GM21390 (cell line): ENCODE results near the gene SLC12A7.

Source experiments
- ATAC-seq: cut with Tn5 transposase; IDR thresholded peaks from one replicate; pipeline ENCODE4 v1.9.1; 2021; ENCODE audit not compliant: unreplicated experiment

The SLC12A7 gene

GRCh38 chr5:1112596-1113331, 901 bp upstream of the SLC12A7 start:
- no peak for ATAC-seq

GRCh38 chr5:1111241-1111726, 579 bp downstream of the SLC12A7 start:
- ATAC-seq: peak; percentile 29

- ATAC-seq: no peak
These were observed 1.3 kb downstream of the SLC12A7 start for GRCh38 chr5:1110307-1111240.

- ATAC-seq: no peak
These were observed 2.1 kb downstream of the SLC12A7 start for GRCh38 chr5:1109542-1110306.

- no peak for ATAC-seq
These were observed 3.0 kb downstream of the SLC12A7 start for GRCh38 chr5:1108865-1109174.

GRCh38 chr5:1108023-1108864, 3.6 kb downstream of the SLC12A7 start:
- no peak for ATAC-seq

- no peak for ATAC-seq
These were observed 4.5 kb downstream of the SLC12A7 start for GRCh38 chr5:1107167-1108022.

GRCh38 chr5:1106385-1107166, 5.3 kb downstream of the SLC12A7 start:
- ATAC-seq: no peak

- ATAC-seq: no peak
These were observed 6.3 kb downstream of the SLC12A7 start for GRCh38 chr5:1105350-1106265.

- ATAC-seq: no peak
These were observed 7.4 kb downstream of the SLC12A7 start for GRCh38 chr5:1104327-1105006.

- ATAC-seq: no peak
These were observed 8.1 kb downstream of the SLC12A7 start for GRCh38 chr5:1103505-1104326.

- ATAC-seq: no peak
These were observed 8.8 kb downstream of the SLC12A7 start for GRCh38 chr5:1103093-1103492.

GRCh38 chr5:1101961-1102713, 9.7 kb downstream of the SLC12A7 start:
- ATAC-seq: no peak

GRCh38 chr5:1100664-1101574, 10.9 kb downstream of the SLC12A7 start:
- no peak for ATAC-seq
